WERI-Rb-1 (cell line): ENCODE results near the gene MRTFA.

Experiments
- DNase-seq: peaks from one replicate; pipeline ENCODE4 v3.0.0-alpha.2; 2020
- H3K27ac ChIP-seq: fragments of 250-450 bp; sonication (Bioruptor Pico); 2 replicates; pipeline ENCODE4 v1.5.1; 2020; ENCODE audit warnings: mild to moderate bottlenecking, moderate library complexity
- H3K27me3 ChIP-seq: fragments of 250-450 bp; sonication (Bioruptor Pico); 2 replicates; pipeline ENCODE4 v1.5.1; 2021; ENCODE audit warnings: mild to moderate bottlenecking, low read depth, moderate library complexity; ENCODE audit not compliant: insufficient read depth, severe bottlenecking
- H3K36me3 ChIP-seq: fragments of 250-450 bp; sonication (Bioruptor Pico); 2 replicates; pipeline ENCODE4 v1.5.1; 2020; ENCODE audit warnings: mild to moderate bottlenecking, moderate library complexity
- H3K4me3 ChIP-seq: 2 replicates; pipeline ENCODE4 v1.5.1; 2011; ENCODE audit warnings: low read depth, mild to moderate bottlenecking, control low read depth, low read length
- H3K9me3 ChIP-seq: fragments of 250-450 bp; sonication (Bioruptor Pico); 2 replicates; pipeline ENCODE4 v1.5.1; 2021; ENCODE audit warnings: mild to moderate bottlenecking, moderate library complexity; ENCODE audit not compliant: severe bottlenecking
- TF ChIP-seq, protein P1 (sequence below): IDR thresholded peaks from 2 replicates; pipeline ENCODE4 v1.5.1; 2011; ENCODE audit warnings: low read depth, mild to moderate bottlenecking, control low read depth, inconsistent platforms, low read length

The MRTFA gene

DNA sequence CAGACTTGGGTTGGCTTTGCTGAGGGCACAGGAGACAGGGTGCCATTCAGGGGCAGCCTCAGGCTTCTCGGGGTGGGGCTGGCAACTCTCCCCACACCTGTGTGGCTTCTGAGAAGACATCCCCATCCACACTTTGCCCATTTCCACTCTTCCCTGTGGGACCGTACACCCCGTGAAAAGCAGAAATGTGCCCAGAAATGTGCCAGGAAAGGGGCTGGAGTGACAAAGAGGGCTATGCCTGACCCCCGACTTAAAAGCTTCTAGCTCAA, 215.5 kb downstream of the MRTFA start:
- H3K27me3 ChIP-seq, result no peaks in the 10 kb centered on the region
- no peaks in the 10 kb centered on the region for H3K9me3 ChIP-seq
- no peak for DNase-seq
- no peak overlapping the region for H3K27ac ChIP-seq
- no peak overlapping the region for H3K4me3 ChIP-seq
- TF ChIP-seq, protein P1, sequence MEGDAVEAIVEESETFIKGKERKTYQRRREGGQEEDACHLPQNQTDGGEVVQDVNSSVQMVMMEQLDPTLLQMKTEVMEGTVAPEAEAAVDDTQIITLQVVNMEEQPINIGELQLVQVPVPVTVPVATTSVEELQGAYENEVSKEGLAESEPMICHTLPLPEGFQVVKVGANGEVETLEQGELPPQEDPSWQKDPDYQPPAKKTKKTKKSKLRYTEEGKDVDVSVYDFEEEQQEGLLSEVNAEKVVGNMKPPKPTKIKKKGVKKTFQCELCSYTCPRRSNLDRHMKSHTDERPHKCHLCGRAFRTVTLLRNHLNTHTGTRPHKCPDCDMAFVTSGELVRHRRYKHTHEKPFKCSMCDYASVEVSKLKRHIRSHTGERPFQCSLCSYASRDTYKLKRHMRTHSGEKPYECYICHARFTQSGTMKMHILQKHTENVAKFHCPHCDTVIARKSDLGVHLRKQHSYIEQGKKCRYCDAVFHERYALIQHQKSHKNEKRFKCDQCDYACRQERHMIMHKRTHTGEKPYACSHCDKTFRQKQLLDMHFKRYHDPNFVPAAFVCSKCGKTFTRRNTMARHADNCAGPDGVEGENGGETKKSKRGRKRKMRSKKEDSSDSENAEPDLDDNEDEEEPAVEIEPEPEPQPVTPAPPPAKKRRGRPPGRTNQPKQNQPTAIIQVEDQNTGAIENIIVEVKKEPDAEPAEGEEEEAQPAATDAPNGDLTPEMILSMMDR, result no peak
- H3K36me3 ChIP-seq, result peaks cover 75% of the 10 kb centered on the region

DNA sequence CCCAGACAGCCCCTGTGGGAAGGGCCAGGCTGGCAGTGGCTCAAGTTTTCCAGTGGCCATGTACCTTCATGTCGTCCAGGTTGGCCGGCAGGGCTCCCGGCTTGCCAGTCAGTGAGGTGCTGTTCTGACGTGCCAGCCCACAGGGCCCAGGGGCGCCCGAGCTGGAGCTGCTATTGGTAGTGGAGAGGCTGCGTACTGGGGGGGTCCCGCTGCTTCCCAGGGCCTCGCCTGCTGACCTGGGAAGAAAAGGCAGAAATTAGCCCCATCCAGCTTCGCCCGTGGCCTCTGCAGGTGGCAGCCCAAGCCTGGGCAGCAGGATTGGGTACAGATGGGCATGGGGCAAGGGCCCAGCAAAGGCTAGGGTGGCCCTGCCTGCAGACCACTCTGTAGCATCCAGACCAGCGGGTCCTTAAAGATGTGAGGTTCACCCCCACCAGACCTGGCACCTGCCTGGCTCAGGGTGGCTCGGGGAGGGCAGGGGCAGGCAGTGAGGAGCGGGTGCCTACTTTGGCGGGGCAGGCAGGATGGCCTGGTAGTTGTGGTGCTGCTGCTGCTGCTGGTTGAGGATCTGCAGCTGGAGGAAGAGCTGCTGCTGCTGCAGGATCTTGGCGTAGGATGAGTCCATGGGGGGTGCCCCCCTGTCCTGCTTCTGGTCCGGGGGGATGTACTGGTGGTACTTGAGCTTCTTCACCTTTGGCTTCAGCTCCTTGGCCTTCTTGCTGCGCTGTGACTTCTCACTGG, 216.0 kb downstream of the MRTFA start:
- no peak overlapping the region for H3K27ac ChIP-seq
- TF ChIP-seq, protein P1, result no peak
- H3K36me3 ChIP-seq, result peaks cover 72% of the 10 kb centered on the region
- DNase-seq, result no peak
- H3K27me3 ChIP-seq, result no peaks in the 10 kb centered on the region
- no peak overlapping the region for H3K4me3 ChIP-seq
- no peaks in the 10 kb centered on the region for H3K9me3 ChIP-seq

GRCh38 chr22:40419718-40420117, 216.8 kb downstream of the MRTFA start:
- TF ChIP-seq, protein P1, result no peak
- H3K36me3 ChIP-seq, result peaks cover 66% of the 10 kb centered on the region

DNA sequence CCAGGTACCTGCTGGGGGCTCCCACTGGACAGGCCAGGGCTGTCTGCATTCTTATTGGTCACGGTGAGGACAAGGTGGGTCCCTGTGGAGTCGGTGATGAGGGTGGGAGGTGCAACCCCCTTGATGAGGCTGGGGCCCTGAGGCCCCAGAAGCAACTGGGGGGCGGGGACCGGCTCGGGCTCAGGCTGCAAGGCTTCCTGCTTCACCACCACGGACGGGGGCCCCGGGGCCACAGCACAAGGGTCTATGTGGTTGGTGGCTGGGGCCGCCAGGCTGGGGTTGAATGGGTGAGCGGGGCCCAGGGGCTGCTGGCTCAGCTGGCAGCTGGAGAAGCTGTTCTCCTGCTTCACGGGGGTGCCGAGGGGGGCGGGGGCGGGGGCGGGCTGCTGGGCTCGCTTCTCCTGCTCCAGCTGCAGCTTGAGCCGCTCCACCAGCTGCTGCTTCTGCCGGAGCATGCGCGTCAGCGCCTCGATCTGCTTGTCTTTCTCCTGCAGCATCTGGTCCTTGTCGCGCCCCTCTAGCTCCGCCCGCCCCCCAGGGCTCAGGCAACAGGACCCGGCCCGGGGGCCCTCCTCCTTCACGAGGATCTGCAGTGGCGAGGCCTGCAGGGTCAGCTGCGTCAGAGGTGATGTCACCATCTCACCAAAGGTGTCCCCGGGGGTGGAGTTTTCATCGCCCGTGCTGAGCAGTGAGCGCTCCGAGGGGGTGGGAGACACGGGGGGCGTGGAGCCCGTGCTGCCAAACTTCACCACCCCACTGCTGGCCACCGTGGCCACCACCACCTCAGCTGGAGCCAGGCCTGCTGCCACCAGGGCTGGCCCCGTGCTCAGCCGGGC, 217.9 kb downstream of the MRTFA start:
- TF ChIP-seq, protein P1, result no peak
- DNase-seq, result peak; percentile 83
- H3K27ac ChIP-seq, result peak overlapping the region; percentile 55
- no peak overlapping the region for H3K4me3 ChIP-seq
- H3K36me3 ChIP-seq, result peaks cover 61% of the 10 kb centered on the region
- no peaks in the 10 kb centered on the region for H3K9me3 ChIP-seq
- no peaks in the 10 kb centered on the region for H3K27me3 ChIP-seq

More at GRCh38 chr22:40419718-40420117, 216.8 kb downstream of the MRTFA start:
- Histone ChIP-seq H3K27ac (no peak overlapping the region), H3K9me3 (no peaks in the 10 kb centered on the region), H3K4me3 (no peak overlapping the region), H3K27me3 (no peaks in the 10 kb centered on the region)
- DNase-seq, result no peak

DNA sequence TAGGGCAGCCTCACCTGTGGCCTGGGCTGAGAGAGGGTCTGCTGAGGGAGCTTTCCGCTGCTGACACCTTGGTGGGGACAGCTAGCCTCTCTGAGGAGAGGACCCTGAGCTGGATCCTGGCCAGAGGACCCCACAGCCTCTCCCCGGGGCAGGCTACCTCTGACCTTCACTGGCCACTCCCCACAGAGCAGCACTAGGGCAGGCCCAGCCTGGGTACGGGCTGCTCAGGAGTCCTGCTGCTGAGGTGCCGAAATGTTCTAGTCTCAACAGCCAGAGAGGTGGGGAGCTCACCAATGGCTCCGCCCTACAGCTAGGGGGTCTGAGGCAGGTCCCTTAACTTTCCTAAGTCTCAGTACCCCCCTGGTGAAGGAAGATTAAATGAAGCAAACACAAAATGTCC, 218.6 kb downstream of the MRTFA start:
- no peak for DNase-seq
- no peaks in the 10 kb centered on the region for H3K27me3 ChIP-seq
- no peaks in the 10 kb centered on the region for H3K9me3 ChIP-seq
- H3K36me3 ChIP-seq, result peaks cover 54% of the 10 kb centered on the region
- TF ChIP-seq, protein P1, result no peak
- H3K4me3 ChIP-seq, result no peak overlapping the region
- peak overlapping the region; percentile 51 for H3K27ac ChIP-seq
